Colonic mucosa (tissue), 4 donors: Measurements from ENCODE around the gene STXBP6. TPM values are rescaled to one million over a fixed set of nuclear protein-coding genes. Genes with fewer than 3 reads are reported as not detected.

ENCODE experiments used
- DNase-seq: peaks from one replicate; pipeline ENCODE4 v3.0.0-alpha.2; 2020
- H3K27ac ChIP-seq: fragments of 200-600 bp; one replicate; pipeline ENCODE4 v1.8.0; 2021
- H3K27me3 ChIP-seq: fragments of 200-600 bp; one replicate; pipeline ENCODE4 v1.8.0; 2021
- H3K36me3 ChIP-seq: fragments of 200-600 bp; one replicate; pipeline ENCODE4 v1.8.0; 2021
- H3K4me1 ChIP-seq: fragments of 200-600 bp; one replicate; pipeline ENCODE4 v1.8.0; 2021; ENCODE audit warnings: mild to moderate bottlenecking
- H3K4me3 ChIP-seq: fragments of 200-600 bp; one replicate; pipeline ENCODE4 v1.8.0; 2021
- H3K9ac ChIP-seq, 2 donors: one replicate each; pipeline ENCODE4 v1.7.0; 2013; ENCODE audit warnings: control low read depth in 2 of 2, low read depth in 2 of 2, low read length in 2 of 2
- H3K9me3 ChIP-seq: fragments of 200-600 bp; one replicate; pipeline ENCODE4 v1.8.0; 2021
- intact Hi-C: fragments of 100-400 bp; cut with DNase I; formaldehyde crosslinking; loops from one replicate; pipeline ENCODE4 v1.14.1; 2022
- total RNA-seq, 2 donors: library from RNA; stranded (reverse); fragmentation: NEBNext Ultra II Directional in 1 of 2; extraction: Animal tissue kit (Norgen Biotek cat#: 25700) in 1 of 2; gene quantifications; one replicate each; pipeline ENCODE4 v1.2.1, GENCODE V29; 2021
- TF ChIP-seq, protein P1 (sequence below): fragments of 200-600 bp; IDR thresholded peaks from one replicate; pipeline ENCODE4 v1.8.0; 2022; ENCODE audit warnings: antibody characterized with exemption, mild to moderate bottlenecking
- donor health status: healthy.
- donor health status: DM: no; HTN: no; CAD: no.
- donor health status: DM: no; HTN: no; CAD: no.

The STXBP6 gene
- total RNA-seq, 2 donors from 2014 or later = 23.7 to 26.1 TPM

DNA sequence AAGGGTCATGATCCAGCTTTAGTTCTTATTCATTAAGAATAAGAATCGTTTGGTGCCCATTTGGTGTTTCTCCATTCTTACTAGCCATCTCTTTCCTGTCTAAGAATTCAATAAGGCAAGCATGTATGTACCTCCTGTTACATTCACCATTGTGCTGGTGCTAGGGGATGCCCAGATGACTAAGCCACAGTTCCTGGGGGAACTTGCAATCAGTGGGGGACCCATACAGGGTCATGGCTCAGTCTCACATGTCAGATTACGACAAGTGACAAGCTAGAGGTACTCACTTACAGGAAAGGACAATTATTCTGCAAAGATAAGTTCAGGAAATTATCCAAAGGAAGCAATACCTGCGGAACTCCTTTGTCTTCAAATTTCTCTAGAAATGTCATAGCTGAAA is 125.4 kb downstream of the STXBP6 start:
- Histone ChIP-seq H3K4me3 (no peak overlapping the region), H3K9ac (no peak overlapping the region), H3K9me3 (no peaks in the 10 kb centered on the region), H3K27me3 (no peaks in the 10 kb centered on the region), H3K36me3 (no peaks in the 10 kb centered on the region), H3K4me1 (no peaks in the 10 kb centered on the region), H3K27ac (no peak overlapping the region)
- intact Hi-C loops = no loop called here
- no peak for DNase-seq
- TF ChIP-seq, protein P1, sequence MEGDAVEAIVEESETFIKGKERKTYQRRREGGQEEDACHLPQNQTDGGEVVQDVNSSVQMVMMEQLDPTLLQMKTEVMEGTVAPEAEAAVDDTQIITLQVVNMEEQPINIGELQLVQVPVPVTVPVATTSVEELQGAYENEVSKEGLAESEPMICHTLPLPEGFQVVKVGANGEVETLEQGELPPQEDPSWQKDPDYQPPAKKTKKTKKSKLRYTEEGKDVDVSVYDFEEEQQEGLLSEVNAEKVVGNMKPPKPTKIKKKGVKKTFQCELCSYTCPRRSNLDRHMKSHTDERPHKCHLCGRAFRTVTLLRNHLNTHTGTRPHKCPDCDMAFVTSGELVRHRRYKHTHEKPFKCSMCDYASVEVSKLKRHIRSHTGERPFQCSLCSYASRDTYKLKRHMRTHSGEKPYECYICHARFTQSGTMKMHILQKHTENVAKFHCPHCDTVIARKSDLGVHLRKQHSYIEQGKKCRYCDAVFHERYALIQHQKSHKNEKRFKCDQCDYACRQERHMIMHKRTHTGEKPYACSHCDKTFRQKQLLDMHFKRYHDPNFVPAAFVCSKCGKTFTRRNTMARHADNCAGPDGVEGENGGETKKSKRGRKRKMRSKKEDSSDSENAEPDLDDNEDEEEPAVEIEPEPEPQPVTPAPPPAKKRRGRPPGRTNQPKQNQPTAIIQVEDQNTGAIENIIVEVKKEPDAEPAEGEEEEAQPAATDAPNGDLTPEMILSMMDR = no peak

DNA sequence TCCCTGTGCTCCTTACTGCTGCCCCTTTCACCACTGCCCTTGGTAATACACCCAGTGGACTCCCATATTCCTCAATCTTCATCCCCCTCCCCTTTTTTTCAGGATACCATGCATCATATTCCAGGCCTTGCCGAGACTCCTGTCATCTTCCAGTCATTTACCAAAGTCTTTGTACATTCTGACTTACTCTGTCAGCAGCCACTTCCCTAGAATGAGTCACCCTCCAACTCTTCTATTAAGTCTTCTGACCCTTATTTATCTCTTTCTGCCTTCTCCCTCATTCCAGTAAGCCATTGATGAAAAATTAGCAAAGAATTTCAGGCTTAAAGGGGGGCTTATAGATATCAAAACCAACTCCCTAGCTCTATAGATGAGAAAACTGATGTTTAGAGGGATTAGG is 128.0 kb downstream of the STXBP6 start:
- Histone ChIP-seq H3K27me3 (no peaks in the 10 kb centered on the region), H3K4me1 (no peaks in the 10 kb centered on the region), H3K27ac (no peak overlapping the region), H3K36me3 (no peaks in the 10 kb centered on the region), H3K4me3 (no peak overlapping the region), H3K9me3 (no peaks in the 10 kb centered on the region), H3K9ac (no peak overlapping the region)
- TF ChIP-seq, protein P1 = no peak
- no peak for DNase-seq
- intact Hi-C loops = no loop called here

DNA sequence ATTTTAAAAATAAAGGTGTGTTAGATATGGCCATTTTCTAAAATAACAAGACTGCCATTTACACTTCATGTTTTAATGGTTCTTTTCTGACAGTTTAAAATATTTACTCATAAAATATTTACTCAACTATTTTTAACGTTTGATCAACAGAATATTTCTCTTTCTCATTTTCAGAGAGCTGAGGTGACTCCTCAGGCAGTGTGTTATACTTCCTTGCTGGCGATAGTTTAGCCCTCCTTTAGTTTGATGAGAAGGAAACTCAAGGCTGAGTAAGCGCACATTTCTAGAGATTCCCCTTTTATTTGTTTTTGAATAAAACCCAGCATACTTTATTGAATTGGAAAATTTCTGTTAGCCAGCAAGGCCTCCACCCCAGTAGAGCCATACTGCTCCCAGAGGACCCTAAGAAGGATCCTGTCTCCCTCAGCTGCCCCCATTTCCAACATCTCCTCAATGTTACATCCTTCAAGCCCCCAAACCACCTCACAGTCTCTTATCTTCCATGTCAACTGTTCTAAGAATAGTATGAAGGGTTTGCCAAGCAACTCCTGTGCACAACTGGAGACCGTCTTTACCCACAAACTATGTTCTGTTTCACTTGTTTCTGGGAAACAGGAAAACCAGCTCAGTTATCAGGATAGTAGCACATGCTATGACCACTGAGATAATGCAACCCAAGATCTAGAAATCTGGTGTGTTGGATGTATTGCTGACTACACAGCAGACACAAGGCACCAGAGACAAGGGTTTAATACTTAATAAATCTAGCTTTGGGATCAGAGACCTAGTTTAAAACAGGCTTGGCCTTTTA is 129.5 kb downstream of the STXBP6 start:
- intact Hi-C loops = no loop called here
- no peaks in the 10 kb centered on the region for H3K36me3 ChIP-seq
- H3K4me3 ChIP-seq = no peak overlapping the region
- H3K9ac ChIP-seq = no peak overlapping the region
- H3K27ac ChIP-seq = peak overlapping the region; percentile 24
- DNase-seq = no peak
- no peaks in the 10 kb centered on the region for H3K27me3 ChIP-seq
- H3K4me1 ChIP-seq = peaks cover 3% of the 10 kb centered on the region
- no peaks in the 10 kb centered on the region for H3K9me3 ChIP-seq
- TF ChIP-seq, protein P1 = no peak

- H3K27me3 ChIP-seq = no peaks in the 10 kb centered on the region
- DNase-seq = no peak
- no peak overlapping the region for H3K9ac ChIP-seq
- H3K4me1 ChIP-seq = peaks cover 3% of the 10 kb centered on the region
- TF ChIP-seq, protein P1 = no peak
- H3K9me3 ChIP-seq = no peaks in the 10 kb centered on the region
- H3K4me3 ChIP-seq = no peak overlapping the region
- intact Hi-C loops = no loop called here
- no peak overlapping the region for H3K27ac ChIP-seq
- no peaks in the 10 kb centered on the region for H3K36me3 ChIP-seq
These were observed 131.1 kb downstream of the STXBP6 start for GRCh38 chr14:24918822-24919221.

DNA sequence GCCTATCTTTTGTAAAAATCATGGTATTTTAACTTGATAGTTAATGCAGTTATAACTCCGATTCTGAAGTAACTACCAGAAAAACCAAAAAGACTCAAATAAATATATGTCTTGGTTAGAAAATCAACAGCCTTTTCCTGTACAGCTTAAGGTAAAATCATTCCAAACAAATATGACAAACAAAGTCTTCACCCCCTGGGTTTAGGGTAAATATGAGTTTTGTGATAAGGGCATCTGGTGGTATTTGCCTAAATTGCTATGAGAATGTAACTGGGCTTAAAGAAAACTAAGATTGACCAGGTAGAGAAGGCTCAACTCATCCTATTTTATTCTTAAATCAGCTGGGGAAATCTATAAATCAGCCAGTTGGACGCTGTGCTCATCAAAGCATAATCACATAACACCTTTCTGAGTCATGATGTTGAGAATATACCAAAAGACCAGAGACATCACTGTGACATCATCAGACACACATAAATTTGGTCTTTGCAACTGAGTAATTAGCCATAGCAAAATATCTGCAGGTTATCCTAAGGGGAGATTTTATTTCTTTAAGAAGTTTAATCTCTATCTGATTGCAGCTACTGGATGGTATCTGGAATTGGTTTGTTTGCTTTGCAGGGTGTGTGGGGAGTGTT is 133.9 kb downstream of the STXBP6 start:
- no peak overlapping the region for H3K9ac ChIP-seq
- H3K27me3 ChIP-seq = no peaks in the 10 kb centered on the region
- DNase-seq = no peak
- H3K9me3 ChIP-seq = no peaks in the 10 kb centered on the region
- TF ChIP-seq, protein P1 = no peak
- intact Hi-C loops = no loop called here
- H3K36me3 ChIP-seq = no peaks in the 10 kb centered on the region
- no peak overlapping the region for H3K4me3 ChIP-seq
- H3K4me1 ChIP-seq = peaks cover 10% of the 10 kb centered on the region
- no peak overlapping the region for H3K27ac ChIP-seq
